ENCODE data around the gene ABL1.

DNA sequence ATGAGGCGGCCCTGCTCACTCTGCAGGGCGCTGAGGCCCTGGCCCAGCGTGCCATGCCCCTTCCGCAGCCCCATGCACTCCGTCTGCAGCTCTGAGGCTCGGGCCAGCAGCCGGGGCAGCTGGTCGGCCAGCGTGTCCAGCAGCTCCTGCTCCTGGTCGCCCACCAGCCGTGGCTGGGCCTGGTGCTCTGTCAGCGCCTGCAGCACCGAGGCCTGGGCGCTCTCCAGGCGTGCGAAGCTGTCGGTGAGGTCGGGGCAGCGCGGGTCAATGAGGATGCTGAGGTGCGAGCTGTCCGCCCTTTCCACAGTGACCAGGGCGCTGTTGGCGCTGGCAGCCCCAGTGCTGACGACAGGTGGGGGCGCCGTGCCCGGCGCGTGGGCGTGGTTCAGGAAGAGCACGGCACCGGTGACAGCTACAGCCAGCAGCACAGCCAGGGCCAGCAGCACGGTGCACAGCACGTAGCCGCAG, 94.6 kb downstream of the ABL1 start:
- TF ChIP-seq POLR2AphosphoS5 (IDR thresholded peaks at IDR 0.05; ENCODE audit: low read depth, low read length), result no peak
- TF ChIP-seq, protein P1, sequence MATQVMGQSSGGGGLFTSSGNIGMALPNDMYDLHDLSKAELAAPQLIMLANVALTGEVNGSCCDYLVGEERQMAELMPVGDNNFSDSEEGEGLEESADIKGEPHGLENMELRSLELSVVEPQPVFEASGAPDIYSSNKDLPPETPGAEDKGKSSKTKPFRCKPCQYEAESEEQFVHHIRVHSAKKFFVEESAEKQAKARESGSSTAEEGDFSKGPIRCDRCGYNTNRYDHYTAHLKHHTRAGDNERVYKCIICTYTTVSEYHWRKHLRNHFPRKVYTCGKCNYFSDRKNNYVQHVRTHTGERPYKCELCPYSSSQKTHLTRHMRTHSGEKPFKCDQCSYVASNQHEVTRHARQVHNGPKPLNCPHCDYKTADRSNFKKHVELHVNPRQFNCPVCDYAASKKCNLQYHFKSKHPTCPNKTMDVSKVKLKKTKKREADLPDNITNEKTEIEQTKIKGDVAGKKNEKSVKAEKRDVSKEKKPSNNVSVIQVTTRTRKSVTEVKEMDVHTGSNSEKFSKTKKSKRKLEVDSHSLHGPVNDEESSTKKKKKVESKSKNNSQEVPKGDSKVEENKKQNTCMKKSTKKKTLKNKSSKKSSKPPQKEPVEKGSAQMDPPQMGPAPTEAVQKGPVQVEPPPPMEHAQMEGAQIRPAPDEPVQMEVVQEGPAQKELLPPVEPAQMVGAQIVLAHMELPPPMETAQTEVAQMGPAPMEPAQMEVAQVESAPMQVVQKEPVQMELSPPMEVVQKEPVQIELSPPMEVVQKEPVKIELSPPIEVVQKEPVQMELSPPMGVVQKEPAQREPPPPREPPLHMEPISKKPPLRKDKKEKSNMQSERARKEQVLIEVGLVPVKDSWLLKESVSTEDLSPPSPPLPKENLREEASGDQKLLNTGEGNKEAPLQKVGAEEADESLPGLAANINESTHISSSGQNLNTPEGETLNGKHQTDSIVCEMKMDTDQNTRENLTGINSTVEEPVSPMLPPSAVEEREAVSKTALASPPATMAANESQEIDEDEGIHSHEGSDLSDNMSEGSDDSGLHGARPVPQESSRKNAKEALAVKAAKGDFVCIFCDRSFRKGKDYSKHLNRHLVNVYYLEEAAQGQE (IDR thresholded peaks at IDR 0.05; ENCODE audit: insufficient read depth in 1 of 2, low read depth in 2 of 2, low read length in 2 of 2), result no peak

Measured in PFSK-1 (cell line).